HG03521 (cell line): ENCODE data around the gene ZNF157.

Experiments used
- ATAC-seq: cut with Tn5 transposase; IDR thresholded peaks from one replicate; pipeline ENCODE4 v1.9.1; 2021; ENCODE audit warnings: mild to moderate bottlenecking, moderate library complexity; ENCODE audit not compliant: unreplicated experiment

The ZNF157 gene

DNA sequence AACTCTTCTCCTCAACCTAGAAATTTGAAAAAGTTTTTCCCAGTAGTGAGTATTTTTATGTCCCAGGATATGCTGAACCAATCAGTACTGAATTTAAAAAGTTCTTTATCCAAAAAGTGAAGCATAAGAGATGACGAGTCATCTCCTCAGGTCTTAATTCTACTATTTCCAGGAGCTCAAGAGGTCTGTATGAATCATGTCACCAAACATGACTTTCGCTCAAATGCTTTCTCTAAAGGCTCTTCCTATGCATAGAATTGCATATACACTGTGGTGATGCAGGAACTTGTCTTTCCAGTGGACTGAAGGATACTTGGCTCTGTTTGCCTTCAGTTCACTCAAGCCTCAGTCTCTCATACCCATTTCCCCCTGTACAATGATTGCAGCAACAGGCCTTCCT, 76.6 kb downstream of the ZNF157 start:
- no peak for ATAC-seq

GRCh38 chrX:47447607-47448006, 77.2 kb downstream of the ZNF157 start:
- ATAC-seq, result no peak

DNA sequence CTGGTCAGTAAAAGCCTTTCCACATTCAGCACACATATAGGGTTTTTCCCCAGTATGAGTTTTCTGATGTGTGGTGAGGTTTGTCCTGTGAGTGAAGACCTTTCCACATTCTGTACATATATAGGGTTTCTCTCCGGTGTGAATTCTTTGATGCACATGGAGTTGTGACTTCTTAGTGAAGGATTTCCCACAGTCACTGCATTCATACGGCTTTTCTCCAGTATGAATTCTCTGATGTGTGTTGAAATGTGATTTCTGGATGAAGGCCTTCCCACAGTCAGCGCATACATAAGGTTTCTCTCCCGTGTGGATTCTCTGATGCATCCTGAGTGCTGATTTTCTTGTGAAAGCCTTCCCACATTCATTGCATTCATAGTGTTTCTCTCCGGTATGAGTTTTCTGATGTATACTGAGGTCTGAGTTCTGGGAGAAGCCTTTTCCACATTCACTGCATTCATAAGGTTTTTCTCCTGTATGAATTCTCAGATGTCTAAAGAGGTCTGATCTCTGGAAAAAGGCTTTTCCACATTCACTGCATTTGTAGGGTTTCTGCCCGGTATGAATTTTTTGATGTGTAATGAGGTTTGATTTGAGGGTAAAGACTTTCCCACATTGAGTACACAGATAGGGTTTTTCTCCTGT, 77.9 kb downstream of the ZNF157 start:
- ATAC-seq, result no peak

DNA sequence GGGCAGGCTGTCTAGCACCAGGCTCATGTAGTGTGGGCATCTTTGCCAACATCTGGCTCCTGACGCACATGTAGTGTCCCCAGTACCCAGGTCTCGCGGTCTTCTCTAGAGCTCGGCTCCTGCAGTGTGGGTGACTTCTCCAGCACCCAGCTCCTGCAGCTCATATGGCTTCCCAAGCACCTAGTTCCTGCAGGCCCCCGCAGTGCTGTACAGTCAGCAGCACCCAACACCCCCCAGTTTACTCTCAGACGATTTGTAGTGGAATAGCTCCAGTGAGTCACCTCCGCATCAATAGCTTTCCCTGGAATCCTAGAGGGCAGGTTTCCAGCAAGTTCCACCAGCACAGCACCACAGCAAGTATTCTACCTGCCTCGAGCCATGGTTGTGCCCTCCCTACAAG, 81.7 kb downstream of the ZNF157 start:
- ATAC-seq, result no peak

- no peak for ATAC-seq
These were observed 85.7 kb downstream of the ZNF157 start for GRCh38 chrX:47456080-47456479.

DNA sequence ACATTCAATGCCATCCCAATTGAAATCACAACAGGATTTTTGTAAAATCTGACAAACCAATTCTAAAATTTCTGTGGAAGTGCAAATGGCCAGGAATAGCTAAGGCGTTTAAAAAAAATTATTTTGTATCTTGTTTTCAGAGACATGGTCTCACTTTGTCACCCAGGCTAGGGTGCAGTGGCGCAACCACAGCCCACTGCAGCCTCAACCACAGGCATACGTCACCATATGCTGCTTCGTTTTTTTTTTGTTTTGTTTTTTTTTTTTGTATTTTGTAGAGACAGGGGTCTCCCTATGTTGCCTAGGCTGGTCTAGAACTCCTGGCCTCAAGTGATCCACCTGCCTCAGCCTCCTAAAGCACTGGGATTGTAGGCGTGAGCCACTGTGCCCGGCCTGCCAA, 88.2 kb downstream of the ZNF157 start:
- no peak for ATAC-seq

- no peak for ATAC-seq
These were observed 90.2 kb downstream of the ZNF157 start for GRCh38 chrX:47460561-47460960.
